Neural crest cell (in vitro differentiated cells): ENCODE measurements around the gene CDKN1A. TPM values are rescaled to one million over a fixed set of nuclear protein-coding genes. Genes with fewer than 3 reads are reported as not detected.
"Not testable (repeated sequence)": the region's sequence is repeated elsewhere in the genome, so short reads cannot be mapped to it uniquely, and the experiment has no call there.

Source experiments
- DNase-seq: peaks from one replicate; pipeline ENCODE4 v3.0.0; 2021; ENCODE audit warnings: low read depth, mixed read lengths, low spot score
- H3K27ac Mint-ChIP-seq: one replicate; pipeline ENCODE4 v1.8.0; 2021; ENCODE audit warnings: mild to moderate bottlenecking, mixed read lengths; ENCODE audit not compliant: unreplicated experiment
- H3K27me3 Mint-ChIP-seq: 2 replicates; pipeline ENCODE4 v1.8.0; 2021; ENCODE audit warnings: low read depth, mild to moderate bottlenecking, mixed read lengths
- H3K36me3 Mint-ChIP-seq: 2 replicates; pipeline ENCODE4 v1.8.0; 2021; ENCODE audit warnings: low read depth, mild to moderate bottlenecking, mixed read lengths
- H3K4me1 Mint-ChIP-seq: 2 replicates; pipeline ENCODE4 v1.8.0; 2021; ENCODE audit warnings: mixed read lengths
- H3K4me3 Mint-ChIP-seq: one replicate; pipeline ENCODE4 v1.8.0; 2021; ENCODE audit warnings: mild to moderate bottlenecking, mixed read lengths
- H3K9me3 Mint-ChIP-seq: 2 replicates; pipeline ENCODE4 v1.8.0; 2021; ENCODE audit warnings: mixed read lengths
- total RNA-seq: library from RNA; stranded (reverse); gene quantifications from 2 replicates; pipeline ENCODE4 v1.2.1, GENCODE V29; 2021
- TF ChIP-seq, protein P1 (sequence below): fragments of 200-600 bp; sonication (generic); conservative IDR thresholded peaks from 2 replicates; pipeline ENCODE4 v1.5.0; 2021; ENCODE audit warnings: antibody characterized with exemption, mild to moderate bottlenecking

CDKN1A gene
- total RNA-seq, 1 donor from 2014 or later: 12.5 TPM

DNA sequence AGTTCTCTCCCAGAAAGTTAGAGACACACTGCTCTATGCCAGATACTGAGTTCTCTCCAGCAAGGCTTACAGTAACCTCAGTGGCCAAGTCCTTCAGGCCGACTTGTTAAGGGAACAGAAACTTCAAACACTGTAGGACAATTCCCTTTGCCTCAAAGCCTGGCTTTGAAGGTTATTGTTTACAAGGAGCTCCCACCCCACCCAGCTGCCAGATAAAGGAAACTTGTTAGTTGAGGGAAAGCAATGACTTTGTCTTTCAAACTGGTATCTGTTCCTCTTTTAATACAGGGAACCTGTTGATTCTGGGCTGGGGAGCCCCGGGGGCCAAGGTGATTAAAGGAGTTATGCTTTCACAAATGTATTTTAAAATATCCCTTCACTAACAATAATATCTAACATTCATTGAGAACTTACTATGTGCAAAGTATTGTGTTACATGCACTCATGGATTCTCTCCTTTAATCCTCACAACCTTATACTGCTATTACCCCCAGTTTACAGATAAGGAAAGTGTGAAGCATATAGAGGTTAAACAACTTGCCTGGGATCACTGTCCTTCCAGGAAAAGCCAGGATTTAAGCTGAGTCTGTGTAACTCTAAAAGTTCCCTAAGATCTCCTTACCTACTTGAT, 27.6 kb upstream of the CDKN1A start:
- H3K9me3 Mint-ChIP-seq: no peaks in the 10 kb centered on the region
- DNase-seq: no peak
- peaks cover 23% of the 10 kb centered on the region for H3K4me1 Mint-ChIP-seq
- H3K27me3 Mint-ChIP-seq: peaks cover 2% of the 10 kb centered on the region
- TF ChIP-seq, protein P1, sequence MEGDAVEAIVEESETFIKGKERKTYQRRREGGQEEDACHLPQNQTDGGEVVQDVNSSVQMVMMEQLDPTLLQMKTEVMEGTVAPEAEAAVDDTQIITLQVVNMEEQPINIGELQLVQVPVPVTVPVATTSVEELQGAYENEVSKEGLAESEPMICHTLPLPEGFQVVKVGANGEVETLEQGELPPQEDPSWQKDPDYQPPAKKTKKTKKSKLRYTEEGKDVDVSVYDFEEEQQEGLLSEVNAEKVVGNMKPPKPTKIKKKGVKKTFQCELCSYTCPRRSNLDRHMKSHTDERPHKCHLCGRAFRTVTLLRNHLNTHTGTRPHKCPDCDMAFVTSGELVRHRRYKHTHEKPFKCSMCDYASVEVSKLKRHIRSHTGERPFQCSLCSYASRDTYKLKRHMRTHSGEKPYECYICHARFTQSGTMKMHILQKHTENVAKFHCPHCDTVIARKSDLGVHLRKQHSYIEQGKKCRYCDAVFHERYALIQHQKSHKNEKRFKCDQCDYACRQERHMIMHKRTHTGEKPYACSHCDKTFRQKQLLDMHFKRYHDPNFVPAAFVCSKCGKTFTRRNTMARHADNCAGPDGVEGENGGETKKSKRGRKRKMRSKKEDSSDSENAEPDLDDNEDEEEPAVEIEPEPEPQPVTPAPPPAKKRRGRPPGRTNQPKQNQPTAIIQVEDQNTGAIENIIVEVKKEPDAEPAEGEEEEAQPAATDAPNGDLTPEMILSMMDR: no peak
- no peak overlapping the region for H3K4me3 Mint-ChIP-seq
- H3K36me3 Mint-ChIP-seq: no peaks in the 10 kb centered on the region
- no peak overlapping the region for H3K27ac Mint-ChIP-seq

DNA sequence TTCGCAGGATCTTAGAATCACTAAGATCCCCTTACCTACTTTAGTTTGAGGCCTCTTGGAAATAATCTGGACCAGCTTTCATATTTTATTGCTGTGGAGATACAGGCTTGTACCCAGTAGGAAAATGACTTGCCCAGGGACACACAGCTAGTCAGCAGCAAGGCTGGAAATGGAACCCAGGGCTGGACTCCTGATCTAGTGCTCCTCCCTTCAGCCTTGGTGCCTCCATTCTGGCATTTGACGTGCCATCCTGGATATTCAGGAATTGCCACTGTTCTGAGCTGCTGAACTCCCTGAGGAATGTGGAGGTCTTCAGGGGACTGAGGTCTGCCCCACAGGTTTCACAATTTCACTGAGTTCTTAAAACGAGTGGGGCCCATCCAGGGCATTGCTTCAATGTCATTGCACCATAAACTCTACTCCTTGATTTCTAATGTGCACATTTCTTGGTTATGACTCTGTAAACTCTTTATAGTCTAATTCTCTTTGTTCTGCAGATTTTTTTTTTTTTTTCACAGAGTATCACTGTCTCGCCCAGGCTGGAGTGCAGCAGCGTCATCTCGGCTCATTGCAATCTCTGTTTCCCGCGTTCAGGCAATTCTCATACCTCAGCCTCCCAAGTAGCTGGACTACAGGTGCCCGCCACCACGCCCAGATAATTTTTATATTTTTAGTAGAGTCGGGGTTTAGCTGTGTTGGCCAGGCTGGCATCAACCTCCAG, 26.7 kb upstream of the CDKN1A start:
- H3K36me3 Mint-ChIP-seq: no peaks in the 10 kb centered on the region

DNA sequence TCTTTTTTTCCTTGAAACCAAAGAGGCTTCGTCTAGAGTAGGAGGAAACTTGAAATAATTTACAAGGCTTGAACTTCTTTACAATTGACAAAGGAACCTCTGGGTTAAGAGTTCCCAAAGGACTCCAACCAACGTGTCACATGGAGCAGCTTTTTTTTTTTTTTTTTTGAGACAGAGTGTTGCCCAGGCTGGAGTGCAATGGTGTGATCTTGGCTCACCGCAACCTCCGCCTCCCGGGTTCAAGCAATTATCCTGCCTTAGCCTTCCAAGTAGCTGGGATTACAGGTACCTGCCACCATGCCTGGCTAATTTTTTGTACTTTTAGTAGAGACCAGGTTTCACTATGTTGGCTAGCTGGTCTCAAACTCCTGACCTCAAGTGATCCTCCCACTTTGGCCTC, 24.0 kb upstream of the CDKN1A start:
- not testable (repeated sequence) for H3K27ac Mint-ChIP-seq, DNase-seq, H3K9me3 Mint-ChIP-seq, H3K27me3 Mint-ChIP-seq, H3K4me3 Mint-ChIP-seq, H3K36me3 Mint-ChIP-seq
- peaks cover 16% of the 10 kb centered on the region for H3K4me1 Mint-ChIP-seq

More for the DNA sequence above, 26.7 kb upstream of the CDKN1A start:
- Mint-ChIP-seq H3K27me3 (peaks cover 6% of the 10 kb centered on the region), H3K4me3 (no peak overlapping the region), H3K27ac (no peak overlapping the region), H3K9me3 (no peaks in the 10 kb centered on the region), H3K4me1 (peaks cover 23% of the 10 kb centered on the region)
- TF ChIP-seq, protein P1: no peak
- no peak for DNase-seq

DNA sequence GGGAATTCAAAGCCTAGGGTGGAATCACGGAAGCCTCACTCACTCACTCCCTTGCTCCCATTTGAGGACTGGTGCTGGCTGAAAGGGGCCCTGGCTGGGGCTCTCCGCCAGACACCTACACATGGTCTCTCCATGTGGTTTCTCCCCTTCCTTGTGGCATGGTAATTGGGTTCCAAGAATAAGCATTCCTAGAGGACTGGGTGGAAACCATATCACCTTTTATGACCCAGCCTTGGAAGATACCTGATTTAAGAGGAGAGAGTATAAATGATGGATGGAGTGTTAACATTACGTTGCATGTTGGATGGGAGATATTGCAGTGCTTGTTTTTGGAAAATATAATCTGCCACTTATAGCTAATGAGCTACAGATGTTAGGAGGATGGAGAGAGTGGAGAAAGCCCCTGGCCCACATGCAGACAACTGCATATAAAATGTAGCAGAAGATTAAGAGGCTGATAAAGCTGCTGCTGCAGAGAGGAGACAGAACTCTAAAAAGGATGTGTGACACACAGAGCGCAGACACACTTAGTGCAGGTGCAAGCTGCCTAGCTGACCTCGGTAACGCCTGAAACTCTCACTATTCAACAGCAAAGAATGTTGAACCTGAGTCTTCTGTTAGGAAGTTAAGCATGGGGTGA, 23.3 kb upstream of the CDKN1A start:
- DNase-seq: no peak
- Mint-ChIP-seq H3K4me1 (peaks cover 9% of the 10 kb centered on the region), H3K9me3 (no peaks in the 10 kb centered on the region), H3K36me3 (no peaks in the 10 kb centered on the region), H3K27ac (no peak overlapping the region), H3K27me3 (peaks cover 12% of the 10 kb centered on the region), H3K4me3 (no peak overlapping the region)
- TF ChIP-seq, protein P1: no peak

- H3K9me3 Mint-ChIP-seq: no peaks in the 10 kb centered on the region
- no peaks in the 10 kb centered on the region for H3K36me3 Mint-ChIP-seq
- TF ChIP-seq, protein P1: no peak
- H3K4me1 Mint-ChIP-seq: no peaks in the 10 kb centered on the region
- no peak for DNase-seq
- H3K27me3 Mint-ChIP-seq: peaks cover 12% of the 10 kb centered on the region
- H3K27ac Mint-ChIP-seq: no peak overlapping the region
- no peak overlapping the region for H3K4me3 Mint-ChIP-seq
Observed at GRCh38 chr6:36656441-36656840, 22.1 kb upstream of the CDKN1A start.

GRCh38 chr6:36657271-36657670, 21.2 kb upstream of the CDKN1A start:
- TF ChIP-seq, protein P1: no peak
- Mint-ChIP-seq H3K27ac (no peak overlapping the region), H3K36me3 (no peaks in the 10 kb centered on the region), H3K27me3 (peaks cover 12% of the 10 kb centered on the region), H3K4me1 (no peaks in the 10 kb centered on the region), H3K4me3 (no peak overlapping the region), H3K9me3 (no peaks in the 10 kb centered on the region)
- DNase-seq: no peak
